HepG2 (cell line): Measurements from ENCODE around the gene CYB5A. TPM values are rescaled to one million over a fixed set of nuclear protein-coding genes. Genes with fewer than 3 reads are reported as not detected.

Experiments used
- BRCA1 ChIP-seq: sonication (generic); formaldehyde crosslinking; IDR thresholded peaks from 2 replicates; pipeline ENCODE4 v1.4.0; 2020; ENCODE audit warnings: missing genetic modification reagents
- CREB1 ChIP-seq, 2 experiments: fragments of 450-650 bp in 1 of 2; IDR thresholded peaks; 2 replicates each; pipeline ENCODE4 v1.6.1; 2016 to 2017; ENCODE audit warnings: control low read depth in 1 of 2, mild to moderate bottlenecking in 1 of 2, missing compliant biosample characterization in 1 of 2, missing genetic modification characterization in 1 of 2
- CSRNP1 ChIP-seq: sonication (generic); formaldehyde crosslinking; IDR thresholded peaks from 2 replicates; pipeline ENCODE4 v1.8.1; 2023; ENCODE audit warnings: mild to moderate bottlenecking, missing genetic modification reagents
- HDAC2 ChIP-seq: sonication (generic); formaldehyde crosslinking; IDR thresholded peaks from 2 replicates; pipeline ENCODE4 v1.4.0; 2020; ENCODE audit warnings: missing genetic modification reagents
- HDAC6 ChIP-seq: fragments of 200-600 bp; sonication (generic); IDR thresholded peaks from 2 replicates; pipeline ENCODE4 v1.7.0; 2017; ENCODE audit warnings: mild to moderate bottlenecking, antibody characterized with exemption, low read length, low read depth
- NFYB ChIP-seq: sonication (generic); formaldehyde crosslinking; IDR thresholded peaks from 2 replicates; pipeline ENCODE4 v1.4.0; 2020; ENCODE audit warnings: missing genetic modification reagents
- PTBP1 ChIP-seq: fragments of 200-400 bp; formaldehyde crosslinking; IDR thresholded peaks from 2 replicates; pipeline ENCODE4 v1.6.1; 2018; ENCODE audit warnings: low read length, low read depth; ENCODE audit not compliant: poor library complexity, severe bottlenecking
- RERE ChIP-seq: IDR thresholded peaks from 2 replicates; pipeline ENCODE4 v1.6.1; 2016; ENCODE audit warnings: low read depth, missing genetic modification reagents, missing compliant biosample characterization
- SMC3 ChIP-seq: IDR thresholded peaks from 2 replicates; pipeline ENCODE4 v1.6.1; 2011; ENCODE audit warnings: low read length, improper control_type of control experiment
- SRSF1 ChIP-seq: fragments of 200-400 bp; formaldehyde crosslinking; optimal IDR thresholded peaks from 2 replicates; pipeline ENCODE3; 2017; ENCODE audit warnings: mild to moderate bottlenecking, low read depth, low read length, moderate library complexity
- TCF7L2 ChIP-seq: IDR thresholded peaks from 2 replicates; pipeline ENCODE4 v1.6.1; 2011; ENCODE audit warnings: mild to moderate bottlenecking, low read depth, low read length, moderate library complexity
- TEAD3 ChIP-seq: optimal IDR thresholded peaks from 2 replicates; pipeline ENCODE3; 2016; ENCODE audit warnings: borderline replicate concordance
- THAP7 ChIP-seq: sonication (generic); formaldehyde crosslinking; IDR thresholded peaks from 2 replicates; pipeline ENCODE4 v1.8.1; 2023; ENCODE audit warnings: mild to moderate bottlenecking, missing genetic modification reagents
- XRCC5 ChIP-seq: fragments of 200-400 bp; formaldehyde crosslinking; optimal IDR thresholded peaks from 2 replicates; pipeline ENCODE3; 2017; ENCODE audit warnings: mild to moderate bottlenecking, low read length
- ZNF280B ChIP-seq: sonication (generic); formaldehyde crosslinking; IDR thresholded peaks from 2 replicates; pipeline ENCODE4 v1.5.0; 2020; ENCODE audit warnings: missing genetic modification reagents, mild to moderate bottlenecking, borderline replicate concordance
- ZNF558 ChIP-seq: sonication (generic); formaldehyde crosslinking; IDR thresholded peaks from 2 replicates; pipeline ENCODE4 v1.9.0; 2022; ENCODE audit warnings: mild to moderate bottlenecking, missing genetic modification reagents, borderline replicate concordance
- ZNF878 ChIP-seq: sonication (generic); formaldehyde crosslinking; IDR thresholded peaks from 2 replicates; pipeline ENCODE4 v1.8.1; 2023; ENCODE audit warnings: mild to moderate bottlenecking, missing genetic modification reagents, moderate library complexity
- polyA plus RNA-seq, 8 experiments: library from polyadenylated mRNA; depleted of rRNA in 3 of 8; stranded (reverse) in 7 of 8; unstranded in 1 of 8; fragments of >200 nt; fragmentation: Illumina TruSeq in 4 of 8; extraction: Trizol in 4 of 8; gene quantifications; 2 replicates each; pipeline versions ENCODE4 v1.2.1 to v1.2.3, GENCODE V29; 2011 to 2016; ENCODE audit warnings: low read depth in 4 of 8, missing spikeins in 1 of 8, mixed read lengths in 1 of 8; ENCODE audit not compliant: insufficient read depth in 1 of 8
- total RNA-seq, 5 experiments: library from RNA; depleted of rRNA; stranded (reverse); fragments of >200 nt; fragmentation: Illumina TruSeq; extraction: Trizol; gene quantifications; 2 replicates each; pipeline ENCODE4 v1.2.3, GENCODE V29; 2016; ENCODE audit warnings: low read depth in 1 of 5

The CYB5A gene
- total and polyA plus RNA-seq, 2 of the 13 experiments (the other 11 are each of a cell fraction or from before 2014, with no cell fraction given), result 215 to 356 TPM

- TF ChIP-seq RERE, result peak; percentile 63; the same call in 1 of the 2 replicates
- no peak for TF ChIP-seq ZNF558 (CRISPR knock-in tag)
- TF ChIP-seq SMC3, result no peak
- peak; percentile 20; the same call in 1 of the 2 replicates for TF ChIP-seq NFYB (CRISPR knock-in tag)
- TF ChIP-seq TEAD3, result peak; percentile 93
- peak; percentile 84 for TF ChIP-seq CSRNP1
- peak; percentile 80 for TF ChIP-seq ZNF878 (CRISPR knock-in tag)
- 0 out of 2 replicates have a peak, but pooled peaks have one; percentile 30 for TF ChIP-seq CREB1 (IDR thresholded peaks at IDR 0.05)
- TF ChIP-seq CREB1 (CRISPR knock-in tag; IDR thresholded peaks at IDR 0.05), result peak; percentile 86
- TF ChIP-seq HDAC6, result no peak
- no peak for TF ChIP-seq TCF7L2
- TF ChIP-seq XRCC5, result peak; percentile 53
- no peak for TF ChIP-seq PTBP1
- peak; percentile 94 for TF ChIP-seq HDAC2 (CRISPR knock-in tag)
- TF ChIP-seq BRCA1 (CRISPR knock-in tag), result 0 out of 2 replicates have a peak, but pooled peaks have one; percentile 53
- no peak for TF ChIP-seq SRSF1
- no peak for TF ChIP-seq ZNF280B
- TF ChIP-seq THAP7 (CRISPR knock-in tag), result 0 out of 2 replicates have a peak, but pooled peaks have one; percentile 57
Observed at GRCh38 chr18:74234326-74235171, 57.2 kb downstream of the CYB5A start (continued).
